H1 (cell line): ENCODE data around the gene GAB2. TPM values are rescaled to one million over a fixed set of nuclear protein-coding genes. Genes with fewer than 3 reads are reported as not detected.

Experiments
- CTCF ChIA-PET: fragments of 300-600 bp; sonication (Branson Sonifier 250); formaldehyde crosslinking; loops from one replicate; lab custom pipeline; 2021; ENCODE audit not compliant: partially characterized antibody; lab: Charles Lee
- POLR2A ChIA-PET: fragments of 300-600 bp; sonication (Branson Sonifier 250); formaldehyde crosslinking; loops from one replicate; lab custom pipeline; 2021; ENCODE audit warnings: inconsistent platforms; ENCODE audit not compliant: partially characterized antibody; lab: Charles Lee
- DNase-seq, 2 experiments: peaks; one replicate each; pipeline versions ENCODE4 v3.0.0 to v3.0.0-alpha.2; 2010 to 2022; ENCODE audit warnings: low spot score in 2 of 2, low read depth in 1 of 2, mixed read lengths in 1 of 2
- FAIRE-seq: peaks from 2 replicates; lab custom pipeline; 2011; peaks lifted over from hg19 to GRCh38; lab: Jason Lieb, UNC
- H2AFZ ChIP-seq: 2 replicates; pipeline ENCODE4 v1.8.1; 2012; ENCODE audit warnings: low read length, inconsistent platforms
- H2AK5ac ChIP-seq: 2 replicates; pipeline ENCODE4 v1.6.1; 2013; ENCODE audit warnings: low read depth, low read length
- H2BK120ac ChIP-seq: replicated peaks from 2 replicates; pipeline ENCODE3; 2013; ENCODE audit warnings: low read depth, low read length, inconsistent platforms
- H2BK12ac ChIP-seq: 2 replicates; pipeline ENCODE4 v1.6.1; 2013; ENCODE audit warnings: low read depth, low read length
- H2BK15ac ChIP-seq: 2 replicates; pipeline ENCODE4 v1.6.1; 2013; ENCODE audit warnings: low read length
- H2BK20ac ChIP-seq: 2 replicates; pipeline ENCODE4 v1.6.1; 2013; ENCODE audit warnings: low read length
- H2BK5ac ChIP-seq: 2 replicates; pipeline ENCODE4 v1.6.1; 2013; ENCODE audit warnings: low read depth, low read length
- H3K14ac ChIP-seq: 2 replicates; pipeline ENCODE4 v1.6.1; 2013; ENCODE audit warnings: inconsistent platforms; ENCODE audit not compliant: insufficient read length
- H3K18ac ChIP-seq: 2 replicates; pipeline ENCODE4 v1.6.1; 2013; ENCODE audit warnings: low read length; ENCODE audit errors: extremely low read depth
- H3K23ac ChIP-seq: 2 replicates; pipeline ENCODE4 v1.6.1; 2013; ENCODE audit warnings: inconsistent platforms; ENCODE audit not compliant: insufficient read length
- H3K23me2 ChIP-seq: 2 replicates; pipeline ENCODE4 v1.6.1; 2013; ENCODE audit warnings: low read depth, low read length
- H3K27ac ChIP-seq: 2 replicates; pipeline ENCODE4 v1.6.1; 2011; ENCODE audit warnings: low read depth, low read length, inconsistent platforms
- H3K27me3 ChIP-seq, 4 experiments: replicated peaks in 1 of 4; 1 replicate in 1 of 4; 2 replicates in 3 of 4; pipeline versions ENCODE4 v1.6.1 to v1.8.1; 2011 to 2013; ENCODE audit warnings: low read length in 3 of 4, mild to moderate bottlenecking in 3 of 4, inconsistent platforms in 2 of 4, mixed read lengths in 2 of 4, moderate library complexity in 1 of 4; ENCODE audit not compliant: control insufficient read depth in 3 of 4, insufficient read depth in 3 of 4; ENCODE audit errors: extremely low read depth in 1 of 4
- H3K36me3 ChIP-seq, 4 experiments: 2 replicates each; pipeline versions ENCODE4 v1.6.1 to v1.8.1; 2011 to 2013; ENCODE audit warnings: mild to moderate bottlenecking in 4 of 4, low read length in 3 of 4, moderate library complexity in 2 of 4, control low read depth in 1 of 4, inconsistent platforms in 1 of 4; ENCODE audit not compliant: insufficient read depth in 4 of 4, control insufficient read depth in 2 of 4
- H3K4ac ChIP-seq: replicated peaks from 2 replicates; pipeline ENCODE3; 2013; ENCODE audit warnings: low read length, low read depth, mixed read lengths, inconsistent platforms; ENCODE audit not compliant: insufficient read length
- H3K4me1 ChIP-seq, 4 experiments: replicated peaks in 1 of 4; 1 replicate in 1 of 4; 2 replicates in 3 of 4; pipeline versions ENCODE4 v1.6.1 to v1.8.1; 2011 to 2013; ENCODE audit warnings: low read length in 3 of 4, inconsistent platforms in 2 of 4, mixed read lengths in 1 of 4; ENCODE audit not compliant: insufficient read depth in 4 of 4, control insufficient read depth in 3 of 4
- H3K4me2 ChIP-seq, 2 experiments: 2 replicates each; pipeline versions ENCODE4 v1.6.1 to v1.8.1; 2011 to 2013; ENCODE audit warnings: low read depth in 2 of 2, low read length in 2 of 2, control low read depth in 1 of 2, inconsistent platforms in 1 of 2, mild to moderate bottlenecking in 1 of 2; ENCODE audit not compliant: insufficient read depth in 1 of 2
- H3K4me3 ChIP-seq, 4 experiments: fragments of 200-600, 300-600 bp in 1 of 4; sonication (generic), shearing (Covaris generic), sonication (Bioruptor Twin) in 1 of 4; 2 replicates each; pipeline versions ENCODE4 v1.5.1 to v1.8.1; 2011 to 2016; ENCODE audit warnings: low read length in 4 of 4, low read depth in 3 of 4, control low read depth in 2 of 4, inconsistent platforms in 2 of 4, mild to moderate bottlenecking in 2 of 4, mixed read lengths in 1 of 4, moderate library complexity in 1 of 4; ENCODE audit not compliant: insufficient read depth in 2 of 4; ENCODE audit errors: extremely low read depth in 1 of 4
- H3K56ac ChIP-seq: replicated peaks from 2 replicates; pipeline ENCODE3; 2013; ENCODE audit warnings: low read depth, mild to moderate bottlenecking, mixed read lengths, low read length, inconsistent platforms; ENCODE audit not compliant: insufficient read length
- H3K79me1 ChIP-seq: 2 replicates; pipeline ENCODE4 v1.6.1; 2013; ENCODE audit warnings: low read depth, low read length, control low read depth
- H3K79me2 ChIP-seq, 2 experiments: 2 replicates each; pipeline versions ENCODE4 v1.6.1 to v1.8.1; 2012 to 2013; ENCODE audit warnings: low read length in 2 of 2, mild to moderate bottlenecking in 2 of 2, inconsistent platforms in 1 of 2; ENCODE audit not compliant: insufficient read depth in 2 of 2, control insufficient read depth in 1 of 2
- H3K9ac ChIP-seq, 4 experiments: replicated peaks in 1 of 4; 1 replicate in 1 of 4; 2 replicates in 3 of 4; pipeline versions ENCODE4 v1.6.1 to v1.8.1; 2011 to 2013; ENCODE audit warnings: low read depth in 3 of 4, low read length in 3 of 4, control low read depth in 2 of 4, mild to moderate bottlenecking in 2 of 4, moderate library complexity in 2 of 4, inconsistent platforms in 1 of 4; ENCODE audit errors: extremely low read depth in 1 of 4
- H3K9me3 ChIP-seq, 2 experiments: 2 replicates each; pipeline versions ENCODE4 v1.6.1 to v1.8.1; 2012 to 2013; ENCODE audit warnings: mild to moderate bottlenecking in 2 of 2, moderate library complexity in 2 of 2, control low read depth in 1 of 2, inconsistent platforms in 1 of 2, low read depth in 1 of 2, low read length in 1 of 2, mixed read lengths in 1 of 2; ENCODE audit not compliant: insufficient read depth in 2 of 2
- H4K20me1 ChIP-seq, 2 experiments: replicated peaks in 1 of 2; 2 replicates each; pipeline versions ENCODE3 to v1.8.1; 2011 to 2013; ENCODE audit warnings: inconsistent platforms in 2 of 2, low read length in 2 of 2, mild to moderate bottlenecking in 1 of 2; ENCODE audit not compliant: insufficient read depth in 2 of 2, control insufficient read depth in 1 of 2
- H4K5ac ChIP-seq: 2 replicates; pipeline ENCODE4 v1.6.1; 2013; ENCODE audit warnings: low read length, low read depth, mixed read lengths, inconsistent platforms; ENCODE audit not compliant: insufficient read length
- H4K8ac ChIP-seq: 2 replicates; pipeline ENCODE4 v1.8.0; 2013; ENCODE audit warnings: mild to moderate bottlenecking, moderate library complexity, low read length, inconsistent platforms; ENCODE audit not compliant: insufficient read depth; ENCODE audit errors: extremely low read depth
- H4K91ac ChIP-seq: replicated peaks from 2 replicates; pipeline ENCODE3; 2013; ENCODE audit warnings: low read length, mixed read lengths, inconsistent platforms; ENCODE audit not compliant: insufficient read length
- TEAD4 ChIP-seq: IDR thresholded peaks from 2 replicates; pipeline ENCODE4 v1.6.1; 2012; ENCODE audit warnings: low read depth, low read length, inconsistent platforms, mixed read lengths
- WGBS, 2 experiments: shearing (Covaris generic) in 1 of 2; methylation state at CpG; one replicate each; pipeline versions ENCODE4 v1.1.6 to v1.1.7; 2013 to 2015; ENCODE audit warnings: low lambda C conversion rate in 2 of 2, mixed read lengths in 2 of 2, inconsistent platforms in 1 of 2, low coverage in 1 of 2, missing lambda C conversion rate in 1 of 2; ENCODE audit not compliant: insufficient replicate concordance in 2 of 2, insufficient coverage in 1 of 2, insufficient read length in 1 of 2; ENCODE audit errors: extremely low coverage in 1 of 2, missing lambda C conversion rate in 1 of 2; 5-methylcytosine and 5-hydroxymethylcytosine counted together
- polyA plus RNA-seq, 7 experiments: library from polyadenylated mRNA; depleted of rRNA in 3 of 7; stranded (reverse) in 5 of 7; unstranded in 2 of 7; fragments of >200 nt in 5 of 7; fragments of 200-250 nt in 2 of 7; gene quantifications; 1 replicate in 5 of 7; 2 replicates in 1 of 7; 4 replicates in 1 of 7; pipeline versions ENCODE4 v1.2.1 to v1.2.3, GENCODE V29; 2011 to 2013; ENCODE audit warnings: missing spikeins in 2 of 7, mixed read lengths in 2 of 7
- total RNA-seq: library from RNA; stranded (reverse); fragmentation: NEBNext Ultra II Directional; extraction: Animal tissue kit (Norgen Biotek cat#: 25700); gene quantifications from 2 replicates; pipeline ENCODE4 v1.2.1, GENCODE V29; 2021

Gene GAB2
- total and polyA plus RNA-seq, 2 of the 8 experiments (the other 6 are each of a cell fraction or from before 2014, with no cell fraction given): 6.3 to 14.0 TPM

GRCh38 chr11:78304201-78304600 is 113.4 kb downstream of the GAB2 start:
- WGBS, 2 experiments: 97% methylated on average over 2 of the region's 2 CpGs; no CpG with 5 or more reads in 1 of the 2 experiments
- Histone ChIP-seq H3K79me2 (no peaks in the 10 kb centered on the region), H4K20me1 (no peaks in the 10 kb centered on the region), H3K9me3 (no peaks in the 10 kb centered on the region), H2BK15ac (no peak overlapping the region), H3K14ac (no peak overlapping the region), H2BK12ac (no peak overlapping the region), H3K4me2 (no peak overlapping the region), H2BK5ac (no peak overlapping the region), H3K9ac (no peak overlapping the region), H3K23ac (no peak overlapping the region), H3K27me3 (no peaks in the 10 kb centered on the region), H3K23me2 (no peaks in the 10 kb centered on the region), H4K8ac (no peak overlapping the region), H3K36me3 (no peaks in the 10 kb centered on the region), H3K4me1 (no peaks in the 10 kb centered on the region), H3K27ac (no peak overlapping the region), H3K4ac (no peak overlapping the region), H3K56ac (no peak overlapping the region), H3K18ac (no peak overlapping the region), H2BK120ac (no peak overlapping the region), H2AK5ac (no peak overlapping the region), H3K79me1 (no peaks in the 10 kb centered on the region), H2AFZ (no peak overlapping the region), H4K91ac (no peak overlapping the region), H2BK20ac (no peak overlapping the region), H4K5ac (no peak overlapping the region), H3K4me3 (no peak overlapping the region)
- ChIA-PET POLR2A (interaction anchor here (1.6 kb wide), 1 partner anchor 10 kb away, joined by 6 read pairs; no protein-coding TSS in a partner anchor), CTCF (interaction anchor here (1.1 kb wide), 1 partner anchor 76 kb away, joined by 3 read pairs; no protein-coding TSS in a partner anchor)
- DNase-seq (no peak), FAIRE-seq (no peak)
- no peak for TF ChIP-seq TEAD4
